Kidney (tissue), 14 donors: Measurements from ENCODE around the gene PDHX. TPM values are rescaled to one million over a fixed set of nuclear protein-coding genes. Genes with fewer than 3 reads are reported as not detected.

ENCODE experiments used
- DNase-seq, 5 donors: peaks; one replicate each; pipeline ENCODE4 v3.0.0-alpha.2; 2013 to 2020
- FAIRE-seq: peaks from 2 replicates; lab custom pipeline; 2012; peaks lifted over from hg19 to GRCh38; lab: Jason Lieb, UNC
- H3K27ac ChIP-seq, 2 donors: one replicate each; pipeline ENCODE4 v1.7.0; 2013; ENCODE audit warnings: low read depth in 2 of 2, low read length in 2 of 2, inconsistent platforms in 1 of 2
- H3K27me3 ChIP-seq: one replicate; pipeline ENCODE4 v1.7.1; 2013; ENCODE audit warnings: low read length, inconsistent platforms; ENCODE audit not compliant: control insufficient read depth, insufficient read depth
- H3K36me3 ChIP-seq, 3 donors: one replicate each; pipeline versions ENCODE4 v1.7.0 to v1.7.1; 2013; ENCODE audit warnings: low read length in 3 of 3, control low read depth in 1 of 3, inconsistent platforms in 1 of 3; ENCODE audit not compliant: insufficient read depth in 3 of 3, control insufficient read depth in 2 of 3
- H3K4me1 ChIP-seq, 3 donors: one replicate each; pipeline versions ENCODE4 v1.7.0 to v1.7.1; 2013; ENCODE audit warnings: low read length in 3 of 3, inconsistent platforms in 1 of 3, low read depth in 1 of 3; ENCODE audit not compliant: control insufficient read depth in 2 of 3, insufficient read depth in 2 of 3
- H3K4me3 ChIP-seq, 3 donors: one replicate each; pipeline versions ENCODE4 v1.7.0 to v1.8.1; 2013; ENCODE audit warnings: low read length in 3 of 3, control low read depth in 1 of 3, inconsistent platforms in 1 of 3
- H3K9ac ChIP-seq, 3 donors: one replicate each; pipeline versions ENCODE4 v1.7.0 to v1.7.1; 2013; ENCODE audit warnings: low read length in 3 of 3, control low read depth in 1 of 3, inconsistent platforms in 1 of 3
- H3K9me3 ChIP-seq, 3 donors: one replicate each; pipeline versions ENCODE4 v1.7.0 to v1.7.1; 2013; ENCODE audit warnings: low read length in 3 of 3, control low read depth in 1 of 3, inconsistent platforms in 1 of 3; ENCODE audit not compliant: control insufficient read depth in 2 of 3, insufficient read depth in 1 of 3
- intact Hi-C: fragments of 100-400 bp; cut with DNase I; formaldehyde crosslinking; loops from one replicate; pipeline ENCODE4 v1.11.1; 2022
- polyA plus RNA-seq: library from polyadenylated mRNA; stranded (reverse); fragments of 350-450 nt; fragmentation: Illumina TruSeq; extraction: RNeasy Lipid Tissue Mini Kit (QIAGEN cat#74804); gene quantifications from one replicate; pipeline ENCODE4 v1.2.3, GENCODE V29; 2014; ENCODE audit warnings: low read depth, low replicate concordance; ENCODE audit not compliant: insufficient read depth
- total RNA-seq: library from RNA; stranded (reverse); fragmentation: NEBNext Ultra II Directional; extraction: Animal tissue kit (Norgen Biotek cat#: 25700); gene quantifications from one replicate; pipeline ENCODE4 v1.2.1, GENCODE V29; 2021
- TF ChIP-seq, protein P1 (sequence below): IDR thresholded peaks from 3 replicates; pipeline ENCODE4 v1.5.1; 2012; ENCODE audit warnings: mild to moderate bottlenecking, moderate library complexity, borderline replicate concordance; ENCODE audit not compliant: insufficient read depth; ENCODE audit errors: extremely low read depth
- donor health status: control.
- donor health status: control.
- donor health status: control.
- donor health status: control.
- donor health status: control.
- donor health status: DM: yes; HTN: yes; CAD: no.
- donor health status: Normal renal cell carcinoma (clear cell type).

PDHX gene
- total and polyA plus RNA-seq, 2 donors from 2014 or later, result 29.6 to 32.6 TPM

DNA sequence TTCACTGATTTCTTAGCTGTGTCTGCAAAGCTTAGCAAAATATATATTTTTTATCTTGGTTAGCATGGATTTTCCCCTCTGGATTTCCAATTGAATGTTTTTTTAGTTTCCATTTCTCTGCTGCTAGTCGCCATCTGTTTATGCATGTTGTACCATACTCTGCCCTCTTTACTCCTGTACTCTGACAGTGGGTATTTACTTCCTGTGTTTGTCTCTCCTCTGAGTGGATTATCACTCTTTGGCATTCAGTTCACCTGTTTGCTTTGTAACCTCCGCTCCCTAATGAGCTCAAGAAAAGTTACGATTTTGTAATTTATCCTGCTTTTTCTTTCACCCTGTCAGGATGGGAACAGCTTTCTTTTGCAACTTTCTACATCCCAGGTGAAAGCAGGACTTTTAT is 59.1 kb downstream of the PDHX start:
- FAIRE-seq, result no peak

DNA sequence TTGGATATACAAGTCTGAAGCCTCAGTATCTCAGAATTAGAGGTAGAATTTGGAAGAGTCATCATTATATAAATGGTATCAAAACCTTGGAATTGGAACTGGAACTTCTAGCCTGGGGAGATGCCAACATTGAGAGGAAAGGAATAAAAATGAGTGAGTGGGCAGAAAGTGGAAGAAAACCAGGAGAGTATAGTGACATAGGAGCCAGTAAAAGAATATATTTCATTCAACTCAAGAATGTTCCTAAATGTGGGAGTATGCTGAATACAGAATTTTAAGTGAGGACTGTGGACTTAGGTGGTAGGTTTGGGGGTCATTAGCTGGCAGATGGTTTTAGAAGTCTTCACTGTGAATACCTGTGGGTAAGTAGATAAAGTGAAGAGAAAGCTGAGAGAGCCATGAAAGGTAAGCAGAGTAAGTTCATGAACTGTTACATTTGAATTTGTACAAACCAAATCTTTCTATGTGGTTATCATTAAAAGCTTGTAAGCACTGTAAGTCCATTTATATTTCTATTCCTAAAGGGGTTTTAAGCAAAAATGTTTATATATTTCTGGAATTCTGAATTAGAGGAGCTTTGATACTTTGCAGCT is 60.2 kb downstream of the PDHX start:
- DNase-seq (no peak), FAIRE-seq (no peak)
- Histone ChIP-seq H3K4me3 (no peak overlapping the region), H3K27ac (no peak overlapping the region), H3K4me1 (no peaks in the 10 kb centered on the region), H3K9ac (no peak overlapping the region), H3K36me3 (peaks cover 5 to 7% (median 6%) of the 10 kb centered on the region in 3 donors), H3K27me3 (no peaks in the 10 kb centered on the region), H3K9me3 (no peaks in the 10 kb centered on the region)
- intact Hi-C loops, result no loop called here
- TF ChIP-seq, protein P1, sequence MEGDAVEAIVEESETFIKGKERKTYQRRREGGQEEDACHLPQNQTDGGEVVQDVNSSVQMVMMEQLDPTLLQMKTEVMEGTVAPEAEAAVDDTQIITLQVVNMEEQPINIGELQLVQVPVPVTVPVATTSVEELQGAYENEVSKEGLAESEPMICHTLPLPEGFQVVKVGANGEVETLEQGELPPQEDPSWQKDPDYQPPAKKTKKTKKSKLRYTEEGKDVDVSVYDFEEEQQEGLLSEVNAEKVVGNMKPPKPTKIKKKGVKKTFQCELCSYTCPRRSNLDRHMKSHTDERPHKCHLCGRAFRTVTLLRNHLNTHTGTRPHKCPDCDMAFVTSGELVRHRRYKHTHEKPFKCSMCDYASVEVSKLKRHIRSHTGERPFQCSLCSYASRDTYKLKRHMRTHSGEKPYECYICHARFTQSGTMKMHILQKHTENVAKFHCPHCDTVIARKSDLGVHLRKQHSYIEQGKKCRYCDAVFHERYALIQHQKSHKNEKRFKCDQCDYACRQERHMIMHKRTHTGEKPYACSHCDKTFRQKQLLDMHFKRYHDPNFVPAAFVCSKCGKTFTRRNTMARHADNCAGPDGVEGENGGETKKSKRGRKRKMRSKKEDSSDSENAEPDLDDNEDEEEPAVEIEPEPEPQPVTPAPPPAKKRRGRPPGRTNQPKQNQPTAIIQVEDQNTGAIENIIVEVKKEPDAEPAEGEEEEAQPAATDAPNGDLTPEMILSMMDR, result no peak

More for the DNA sequence above, 59.1 kb downstream of the PDHX start:
- Histone ChIP-seq H3K27me3 (no peaks in the 10 kb centered on the region), H3K4me3 (no peak overlapping the region), H3K27ac (no peak overlapping the region), H3K36me3 (peaks cover 5 to 7% (median 6%) of the 10 kb centered on the region in 3 donors), H3K9ac (no peak overlapping the region), H3K9me3 (no peaks in the 10 kb centered on the region), H3K4me1 (no peaks in the 10 kb centered on the region)
- DNase-seq, result no peak
- intact Hi-C loops, result no loop called here
- TF ChIP-seq, protein P1, result no peak

DNA sequence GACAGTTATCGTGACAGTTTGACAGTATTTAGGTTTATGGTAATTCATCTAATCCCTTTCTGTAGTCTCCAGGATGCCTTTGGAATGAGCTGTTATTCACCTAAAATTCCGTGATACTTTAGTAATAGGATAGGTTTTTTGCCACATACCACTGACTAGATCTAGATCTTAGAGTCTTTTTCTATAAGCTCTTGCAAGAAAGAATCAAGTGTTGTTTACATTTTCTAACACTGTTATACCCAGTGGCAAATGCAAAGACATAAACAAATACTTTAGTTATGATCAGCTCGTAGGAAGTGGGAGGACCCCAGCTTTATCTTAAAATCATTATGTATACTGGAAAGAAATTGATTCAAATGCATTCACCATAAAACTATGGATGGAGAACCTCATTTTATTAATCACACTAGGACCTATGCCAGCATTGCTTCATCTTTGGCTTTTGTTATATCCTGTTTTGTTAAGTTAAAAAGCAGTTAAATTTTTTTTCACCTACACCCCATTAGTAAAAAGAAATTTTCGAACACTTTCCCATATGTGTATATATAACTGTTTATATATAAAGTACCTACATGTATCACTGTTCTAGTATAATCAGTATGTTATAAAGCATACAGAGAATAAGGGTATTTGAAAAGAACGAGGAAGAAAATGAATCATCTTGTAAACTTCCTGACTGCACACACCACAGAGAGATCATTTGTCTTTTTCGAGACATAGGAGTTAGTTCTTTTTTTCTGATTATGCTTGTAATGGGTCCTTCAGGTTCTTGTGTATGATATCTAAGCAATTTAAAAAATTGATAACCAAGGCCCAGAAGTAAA is 60.9 kb downstream of the PDHX start:
- Histone ChIP-seq H3K9me3 (no peaks in the 10 kb centered on the region), H3K4me3 (no peak overlapping the region), H3K27me3 (no peaks in the 10 kb centered on the region), H3K9ac (no peak overlapping the region), H3K36me3 (peaks cover 5 to 7% (median 6%) of the 10 kb centered on the region in 3 donors), H3K4me1 (no peaks in the 10 kb centered on the region), H3K27ac (no peak overlapping the region)
- intact Hi-C loops, result no loop called here
- TF ChIP-seq, protein P1, result no peak
- FAIRE-seq (peak; percentile 27), DNase-seq (no peak)
